Measurements from ENCODE around the gene CROT.
"Not testable (repeated sequence)": the region's sequence is repeated elsewhere in the genome, so short reads cannot be mapped to it uniquely, and the experiment has no call there.

Gene CROT

GRCh38 chr7:87316846-87317552 is 28.5 kb upstream of the CROT start:
- TF ChIP-seq CTCF (IDR thresholded peaks at IDR 0.05; ENCODE audit: low read depth, low read length), result no peak
- Histone ChIP-seq H3K4me3 (ENCODE audit: low read depth, low read length) (no peak overlapping the region), H3K27ac (no peak overlapping the region)

GRCh38 chr7:87317691-87318245 is 27.7 kb upstream of the CROT start:
- H3K27me3 ChIP-seq (ENCODE audit: insufficient read depth, low read depth, severe bottlenecking), result no peaks in the 10 kb centered on the region
- no peaks in the 10 kb centered on the region for H3K9me3 ChIP-seq (ENCODE audit: severe bottlenecking)
- H3K27ac ChIP-seq, result no peak overlapping the region
- no peaks in the 10 kb centered on the region for H3K36me3 ChIP-seq
- DNase-seq, result no peak
- no peak for TF ChIP-seq CTCF (IDR thresholded peaks at IDR 0.05; ENCODE audit: low read depth, low read length)
- H3K4me3 ChIP-seq (ENCODE audit: low read depth, low read length), result no peak overlapping the region

More at GRCh38 chr7:87316846-87317552, 28.5 kb upstream of the CROT start:
- DNase-seq, result no peak
- Histone ChIP-seq H3K9me3 (ENCODE audit: severe bottlenecking) (no peaks in the 10 kb centered on the region), H3K36me3 (no peaks in the 10 kb centered on the region), H3K27me3 (ENCODE audit: insufficient read depth, low read depth, severe bottlenecking) (no peaks in the 10 kb centered on the region)

- H3K9me3 ChIP-seq (ENCODE audit: severe bottlenecking), result peaks cover 3% of the 10 kb centered on the region
- no peaks in the 10 kb centered on the region for H3K27me3 ChIP-seq (ENCODE audit: insufficient read depth, low read depth, severe bottlenecking)
- no peaks in the 10 kb centered on the region for H3K36me3 ChIP-seq
- DNase-seq, result peak; percentile 43
- H3K4me3 ChIP-seq (ENCODE audit: low read depth, low read length), result no peak overlapping the region
- no peak overlapping the region for H3K27ac ChIP-seq
- peak; percentile 47; the same call in 1 of the 2 replicates for TF ChIP-seq CTCF (IDR thresholded peaks at IDR 0.05; ENCODE audit: low read depth, low read length)
These were observed 26.7 kb upstream of the CROT start for GRCh38 chr7:87318741-87319140.

GRCh38 chr7:87319154-87319581 is 26.3 kb upstream of the CROT start:
- not testable (repeated sequence) for H3K27ac ChIP-seq; H3K9me3 ChIP-seq (ENCODE audit: severe bottlenecking); H3K4me3 ChIP-seq (ENCODE audit: low read depth, low read length); H3K36me3 ChIP-seq; DNase-seq; H3K27me3 ChIP-seq (ENCODE audit: insufficient read depth, low read depth, severe bottlenecking)

- peaks cover 12% of the 10 kb centered on the region for H3K9me3 ChIP-seq (ENCODE audit: severe bottlenecking)
- no peak for DNase-seq
- H3K27me3 ChIP-seq (ENCODE audit: insufficient read depth, low read depth, severe bottlenecking), result no peaks in the 10 kb centered on the region
- no peak for TF ChIP-seq CTCF (IDR thresholded peaks at IDR 0.05; ENCODE audit: low read depth, low read length)
- H3K36me3 ChIP-seq, result no peaks in the 10 kb centered on the region
- H3K27ac ChIP-seq, result no peak overlapping the region
- no peak overlapping the region for H3K4me3 ChIP-seq (ENCODE audit: low read depth, low read length)
These were observed 22.6 kb upstream of the CROT start for GRCh38 chr7:87322912-87323311.

- H3K4me3 ChIP-seq (ENCODE audit: low read depth, low read length), result no peak overlapping the region
- H3K27ac ChIP-seq, result no peak overlapping the region
- no peak for TF ChIP-seq CTCF (IDR thresholded peaks at IDR 0.05; ENCODE audit: low read depth, low read length)
- peaks cover 27% of the 10 kb centered on the region for H3K9me3 ChIP-seq (ENCODE audit: severe bottlenecking)
- H3K36me3 ChIP-seq, result no peaks in the 10 kb centered on the region
- no peak for DNase-seq
- H3K27me3 ChIP-seq (ENCODE audit: insufficient read depth, low read depth, severe bottlenecking), result no peaks in the 10 kb centered on the region
These were observed 19.7 kb upstream of the CROT start for GRCh38 chr7:87325576-87326370.
